ENCODE results near the gene COL6A5. TPM values are rescaled to one million over a fixed set of nuclear protein-coding genes. Genes with fewer than 3 reads are reported as not detected.

COL6A5 gene
- total and polyA plus RNA-seq, 2 experiments from 2014 or later = 0.03 to 0.05 TPM

DNA sequence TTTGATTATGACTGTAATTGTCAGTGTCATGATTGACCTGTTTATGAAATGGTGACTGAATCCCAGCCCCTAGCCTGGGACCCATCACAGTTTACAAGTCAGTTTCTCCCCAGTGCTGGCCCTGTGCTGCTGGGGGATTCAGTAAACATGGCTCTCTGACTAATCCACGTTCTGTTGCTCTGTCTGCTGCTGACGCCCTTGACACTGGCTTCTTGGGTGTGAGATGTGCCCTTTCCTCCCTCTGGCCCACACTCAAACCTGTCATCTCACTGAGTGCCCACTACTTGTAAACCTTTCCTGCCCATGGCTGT is 84.2 kb downstream of the COL6A5 start:
- Histone ChIP-seq H4K20me1 (replicated peaks; ENCODE audit: insufficient read depth) (no peaks in the 10 kb centered on the region), H3K27ac (ENCODE audit: low read depth) (no peak overlapping the region), H3K4me1 (ENCODE audit: insufficient read depth) (no peaks in the 10 kb centered on the region), H2AFZ (no peak overlapping the region), H3K27me3 (ENCODE audit: insufficient read depth) (no peaks in the 10 kb centered on the region), H3K4me2 (no peak overlapping the region), H3K36me3 (ENCODE audit: insufficient read depth) (no peaks in the 10 kb centered on the region), H3K9me2 (ENCODE audit: insufficient read depth) (peaks cover 1% of the 10 kb centered on the region; the same call in 1 of the 2 replicates), H3F3A (replicated peaks; ENCODE audit: low read depth) (no peaks in the 10 kb centered on the region), H3K79me2 (replicated peaks; ENCODE audit: insufficient read depth) (no peaks in the 10 kb centered on the region), H3K4me3 (no peak overlapping the region)
- no peak for TF ChIP-seq EZH2 (IDR thresholded peaks at IDR 0.05; ENCODE audit: low read depth, unreplicated experiment)
- TF ChIP-seq, protein P1, sequence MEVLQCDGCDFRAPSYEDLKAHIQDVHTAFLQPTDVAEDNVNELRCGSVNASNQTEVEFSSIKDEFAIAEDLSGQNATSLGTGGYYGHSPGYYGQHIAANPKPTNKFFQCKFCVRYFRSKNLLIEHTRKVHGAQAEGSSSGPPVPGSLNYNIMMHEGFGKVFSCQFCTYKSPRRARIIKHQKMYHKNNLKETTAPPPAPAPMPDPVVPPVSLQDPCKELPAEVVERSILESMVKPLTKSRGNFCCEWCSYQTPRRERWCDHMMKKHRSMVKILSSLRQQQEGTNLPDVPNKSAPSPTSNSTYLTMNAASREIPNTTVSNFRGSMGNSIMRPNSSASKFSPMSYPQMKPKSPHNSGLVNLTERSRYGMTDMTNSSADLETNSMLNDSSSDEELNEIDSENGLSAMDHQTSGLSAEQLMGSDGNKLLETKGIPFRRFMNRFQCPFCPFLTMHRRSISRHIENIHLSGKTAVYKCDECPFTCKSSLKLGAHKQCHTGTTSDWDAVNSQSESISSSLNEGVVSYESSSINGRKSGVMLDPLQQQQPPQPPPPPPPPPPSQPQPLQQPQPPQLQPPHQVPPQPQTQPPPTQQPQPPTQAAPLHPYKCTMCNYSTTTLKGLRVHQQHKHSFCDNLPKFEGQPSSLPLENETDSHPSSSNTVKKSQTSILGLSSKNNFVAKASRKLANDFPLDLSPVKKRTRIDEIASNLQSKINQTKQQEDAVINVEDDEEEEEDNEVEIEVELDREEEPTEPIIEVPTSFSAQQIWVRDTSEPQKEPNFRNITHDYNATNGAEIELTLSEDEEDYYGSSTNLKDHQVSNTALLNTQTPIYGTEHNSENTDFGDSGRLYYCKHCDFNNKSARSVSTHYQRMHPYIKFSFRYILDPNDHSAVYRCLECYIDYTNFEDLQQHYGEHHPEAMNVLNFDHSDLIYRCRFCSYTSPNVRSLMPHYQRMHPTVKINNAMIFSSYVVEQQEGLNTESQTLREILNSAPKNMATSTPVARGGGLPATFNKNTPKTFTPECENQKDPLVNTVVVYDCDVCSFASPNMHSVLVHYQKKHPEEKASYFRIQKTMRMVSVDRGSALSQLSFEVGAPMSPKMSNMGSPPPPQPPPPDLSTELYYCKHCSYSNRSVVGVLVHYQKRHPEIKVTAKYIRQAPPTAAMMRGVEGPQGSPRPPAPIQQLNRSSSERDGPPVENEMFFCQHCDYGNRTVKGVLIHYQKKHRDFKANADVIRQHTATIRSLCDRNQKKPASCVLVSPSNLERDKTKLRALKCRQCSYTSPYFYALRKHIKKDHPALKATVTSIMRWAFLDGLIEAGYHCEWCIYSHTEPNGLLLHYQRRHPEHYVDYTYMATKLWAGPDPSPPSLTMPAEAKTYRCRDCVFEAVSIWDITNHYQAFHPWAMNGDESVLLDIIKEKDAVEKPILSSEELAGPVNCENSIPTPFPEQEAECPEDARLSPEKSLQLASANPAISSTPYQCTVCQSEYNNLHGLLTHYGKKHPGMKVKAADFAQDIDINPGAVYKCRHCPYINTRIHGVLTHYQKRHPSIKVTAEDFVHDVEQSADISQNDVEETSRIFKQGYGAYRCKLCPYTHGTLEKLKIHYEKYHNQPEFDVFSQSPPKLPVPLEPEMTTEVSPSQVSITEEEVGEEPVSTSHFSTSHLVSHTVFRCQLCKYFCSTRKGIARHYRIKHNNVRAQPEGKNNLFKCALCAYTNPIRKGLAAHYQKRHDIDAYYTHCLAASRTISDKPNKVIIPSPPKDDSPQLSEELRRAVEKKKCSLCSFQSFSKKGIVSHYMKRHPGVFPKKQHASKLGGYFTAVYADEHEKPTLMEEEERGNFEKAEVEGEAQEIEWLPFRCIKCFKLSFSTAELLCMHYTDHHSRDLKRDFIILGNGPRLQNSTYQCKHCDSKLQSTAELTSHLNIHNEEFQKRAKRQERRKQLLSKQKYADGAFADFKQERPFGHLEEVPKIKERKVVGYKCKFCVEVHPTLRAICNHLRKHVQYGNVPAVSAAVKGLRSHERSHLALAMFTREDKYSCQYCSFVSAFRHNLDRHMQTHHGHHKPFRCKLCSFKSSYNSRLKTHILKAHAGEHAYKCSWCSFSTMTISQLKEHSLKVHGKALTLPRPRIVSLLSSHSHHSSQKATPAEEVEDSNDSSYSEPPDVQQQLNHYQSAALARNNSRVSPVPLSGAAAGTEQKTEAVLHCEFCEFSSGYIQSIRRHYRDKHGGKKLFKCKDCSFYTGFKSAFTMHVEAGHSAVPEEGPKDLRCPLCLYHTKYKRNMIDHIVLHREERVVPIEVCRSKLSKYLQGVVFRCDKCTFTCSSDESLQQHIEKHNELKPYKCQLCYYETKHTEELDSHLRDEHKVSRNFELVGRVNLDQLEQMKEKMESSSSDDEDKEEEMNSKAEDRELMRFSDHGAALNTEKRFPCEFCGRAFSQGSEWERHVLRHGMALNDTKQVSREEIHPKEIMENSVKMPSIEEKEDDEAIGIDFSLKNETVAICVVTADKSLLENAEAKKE (CRISPR knock-in tag; IDR thresholded peaks at IDR 0.05) = no peak
- TF ChIP-seq ZNF331 (CRISPR knock-in tag; IDR thresholded peaks at IDR 0.05; ENCODE audit: low read depth) = no peak
- TF ChIP-seq, protein P2, sequence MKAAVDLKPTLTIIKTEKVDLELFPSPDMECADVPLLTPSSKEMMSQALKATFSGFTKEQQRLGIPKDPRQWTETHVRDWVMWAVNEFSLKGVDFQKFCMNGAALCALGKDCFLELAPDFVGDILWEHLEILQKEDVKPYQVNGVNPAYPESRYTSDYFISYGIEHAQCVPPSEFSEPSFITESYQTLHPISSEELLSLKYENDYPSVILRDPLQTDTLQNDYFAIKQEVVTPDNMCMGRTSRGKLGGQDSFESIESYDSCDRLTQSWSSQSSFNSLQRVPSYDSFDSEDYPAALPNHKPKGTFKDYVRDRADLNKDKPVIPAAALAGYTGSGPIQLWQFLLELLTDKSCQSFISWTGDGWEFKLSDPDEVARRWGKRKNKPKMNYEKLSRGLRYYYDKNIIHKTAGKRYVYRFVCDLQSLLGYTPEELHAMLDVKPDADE (IDR thresholded peaks at IDR 0.05) = no peak
- no peak for TF ChIP-seq STAT1 (IDR thresholded peaks at IDR 0.05; ENCODE audit: unreplicated experiment)
- no peak for TF ChIP-seq JUNB (IDR thresholded peaks at IDR 0.05; ENCODE audit: unreplicated experiment)
- no peak for TF ChIP-seq NANOG (IDR thresholded peaks at IDR 0.05; ENCODE audit: borderline replicate concordance)
- TF ChIP-seq, protein P3, sequence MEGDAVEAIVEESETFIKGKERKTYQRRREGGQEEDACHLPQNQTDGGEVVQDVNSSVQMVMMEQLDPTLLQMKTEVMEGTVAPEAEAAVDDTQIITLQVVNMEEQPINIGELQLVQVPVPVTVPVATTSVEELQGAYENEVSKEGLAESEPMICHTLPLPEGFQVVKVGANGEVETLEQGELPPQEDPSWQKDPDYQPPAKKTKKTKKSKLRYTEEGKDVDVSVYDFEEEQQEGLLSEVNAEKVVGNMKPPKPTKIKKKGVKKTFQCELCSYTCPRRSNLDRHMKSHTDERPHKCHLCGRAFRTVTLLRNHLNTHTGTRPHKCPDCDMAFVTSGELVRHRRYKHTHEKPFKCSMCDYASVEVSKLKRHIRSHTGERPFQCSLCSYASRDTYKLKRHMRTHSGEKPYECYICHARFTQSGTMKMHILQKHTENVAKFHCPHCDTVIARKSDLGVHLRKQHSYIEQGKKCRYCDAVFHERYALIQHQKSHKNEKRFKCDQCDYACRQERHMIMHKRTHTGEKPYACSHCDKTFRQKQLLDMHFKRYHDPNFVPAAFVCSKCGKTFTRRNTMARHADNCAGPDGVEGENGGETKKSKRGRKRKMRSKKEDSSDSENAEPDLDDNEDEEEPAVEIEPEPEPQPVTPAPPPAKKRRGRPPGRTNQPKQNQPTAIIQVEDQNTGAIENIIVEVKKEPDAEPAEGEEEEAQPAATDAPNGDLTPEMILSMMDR (conservative IDR thresholded peaks at IDR 0.05; ENCODE audit: low read depth in 2 of 2) = no peak
- TF ChIP-seq, protein P4, sequence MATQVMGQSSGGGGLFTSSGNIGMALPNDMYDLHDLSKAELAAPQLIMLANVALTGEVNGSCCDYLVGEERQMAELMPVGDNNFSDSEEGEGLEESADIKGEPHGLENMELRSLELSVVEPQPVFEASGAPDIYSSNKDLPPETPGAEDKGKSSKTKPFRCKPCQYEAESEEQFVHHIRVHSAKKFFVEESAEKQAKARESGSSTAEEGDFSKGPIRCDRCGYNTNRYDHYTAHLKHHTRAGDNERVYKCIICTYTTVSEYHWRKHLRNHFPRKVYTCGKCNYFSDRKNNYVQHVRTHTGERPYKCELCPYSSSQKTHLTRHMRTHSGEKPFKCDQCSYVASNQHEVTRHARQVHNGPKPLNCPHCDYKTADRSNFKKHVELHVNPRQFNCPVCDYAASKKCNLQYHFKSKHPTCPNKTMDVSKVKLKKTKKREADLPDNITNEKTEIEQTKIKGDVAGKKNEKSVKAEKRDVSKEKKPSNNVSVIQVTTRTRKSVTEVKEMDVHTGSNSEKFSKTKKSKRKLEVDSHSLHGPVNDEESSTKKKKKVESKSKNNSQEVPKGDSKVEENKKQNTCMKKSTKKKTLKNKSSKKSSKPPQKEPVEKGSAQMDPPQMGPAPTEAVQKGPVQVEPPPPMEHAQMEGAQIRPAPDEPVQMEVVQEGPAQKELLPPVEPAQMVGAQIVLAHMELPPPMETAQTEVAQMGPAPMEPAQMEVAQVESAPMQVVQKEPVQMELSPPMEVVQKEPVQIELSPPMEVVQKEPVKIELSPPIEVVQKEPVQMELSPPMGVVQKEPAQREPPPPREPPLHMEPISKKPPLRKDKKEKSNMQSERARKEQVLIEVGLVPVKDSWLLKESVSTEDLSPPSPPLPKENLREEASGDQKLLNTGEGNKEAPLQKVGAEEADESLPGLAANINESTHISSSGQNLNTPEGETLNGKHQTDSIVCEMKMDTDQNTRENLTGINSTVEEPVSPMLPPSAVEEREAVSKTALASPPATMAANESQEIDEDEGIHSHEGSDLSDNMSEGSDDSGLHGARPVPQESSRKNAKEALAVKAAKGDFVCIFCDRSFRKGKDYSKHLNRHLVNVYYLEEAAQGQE (IDR thresholded peaks at IDR 0.05; ENCODE audit: unreplicated experiment) = no peak
- TF ChIP-seq ZNF114 (CRISPR knock-in tag; IDR thresholded peaks at IDR 0.05) = no peak
- no peak for TF ChIP-seq POLR2AphosphoS5 (IDR thresholded peaks at IDR 0.05; ENCODE audit: low read depth)
- TF ChIP-seq EZH2phosphoT487 (IDR thresholded peaks at IDR 0.05; ENCODE audit: unreplicated experiment) = no peak
- no peak for TF ChIP-seq CREB1 (CRISPR knock-in tag; IDR thresholded peaks at IDR 0.05; ENCODE audit: low read depth)
- no peak overlapping the region for H3K4me3 Mint-ChIP-seq
- peak; percentile 22; the same call in 1 of the 3 replicates for ATAC-seq
- H3K36me3 Mint-ChIP-seq (ENCODE audit: low read depth) = no peaks in the 10 kb centered on the region
- peaks cover 8% of the 10 kb centered on the region for H3K4me1 Mint-ChIP-seq
- no peak overlapping the region for H3K27ac Mint-ChIP-seq
- H3K9me3 Mint-ChIP-seq = no peaks in the 10 kb centered on the region
- no peak for DNase-seq (ENCODE audit: low spot score)
- peaks cover 3% of the 10 kb centered on the region for H3K27me3 Mint-ChIP-seq (ENCODE audit: insufficient read depth, low read depth, poor library complexity)
